Ectodermal cell (in vitro differentiated cells): ENCODE data around the gene IFITM10.

Experiments
- H3K27ac ChIP-seq: 2 replicates; pipeline ENCODE4 v1.7.0; 2013; ENCODE audit warnings: mild to moderate bottlenecking, low read depth, low read length; ENCODE audit not compliant: insufficient read depth, poor library complexity, severe bottlenecking
- H3K27me3 ChIP-seq: 2 replicates; pipeline ENCODE4 v1.7.0; 2013; ENCODE audit warnings: mild to moderate bottlenecking, low read length; ENCODE audit not compliant: insufficient read depth, control insufficient read depth, poor library complexity, severe bottlenecking
- H3K36me3 ChIP-seq: one replicate; pipeline ENCODE4 v1.7.0; 2013; ENCODE audit warnings: low read length; ENCODE audit not compliant: control insufficient read depth, insufficient read depth
- H3K4me1 ChIP-seq: one replicate; pipeline ENCODE4 v1.7.0; 2013; ENCODE audit warnings: low read length; ENCODE audit not compliant: control insufficient read depth, insufficient read depth
- H3K4me3 ChIP-seq: 2 replicates; pipeline ENCODE4 v1.7.0; 2013; ENCODE audit warnings: low read depth, low read length, control low read depth; ENCODE audit not compliant: insufficient read depth
- H3K9me3 ChIP-seq: 2 replicates; pipeline ENCODE4 v1.7.0; 2013; ENCODE audit warnings: mild to moderate bottlenecking, low read length, moderate library complexity; ENCODE audit not compliant: control insufficient read depth
- WGBS, 2 experiments: methylation state at CpG; one replicate each; pipeline ENCODE4 v1.1.7; 2013; ENCODE audit warnings: missing lambda C conversion rate in 2 of 2; 5-methylcytosine and 5-hydroxymethylcytosine counted together

IFITM10 gene

GRCh38 chr11:1762537-1763302 is 12.3 kb upstream of the IFITM10 start:
- Histone ChIP-seq H3K27me3 (no peaks in the 10 kb centered on the region), H3K4me1 (peaks cover 9% of the 10 kb centered on the region), H3K36me3 (no peaks in the 10 kb centered on the region), H3K4me3 (peak overlapping the region; percentile 91), H3K27ac (no peak overlapping the region), H3K9me3 (no peaks in the 10 kb centered on the region)
- WGBS, 2 experiments, result 68 to 73% methylated on average over 16 of the region's 16 CpGs

GRCh38 chr11:1761857-1762536 is 11.6 kb upstream of the IFITM10 start:
- peaks cover 9% of the 10 kb centered on the region for H3K4me1 ChIP-seq
- no peaks in the 10 kb centered on the region for H3K36me3 ChIP-seq
- no peak overlapping the region for H3K4me3 ChIP-seq
- 94 to 97% methylated on average over 12 of the region's 12 CpGs for WGBS, 2 experiments
- no peaks in the 10 kb centered on the region for H3K9me3 ChIP-seq
- no peak overlapping the region for H3K27ac ChIP-seq
- no peaks in the 10 kb centered on the region for H3K27me3 ChIP-seq

- Histone ChIP-seq H3K4me1 (peaks cover 9% of the 10 kb centered on the region), H3K27ac (no peak overlapping the region), H3K9me3 (no peaks in the 10 kb centered on the region), H3K4me3 (no peak overlapping the region), H3K27me3 (no peaks in the 10 kb centered on the region), H3K36me3 (no peaks in the 10 kb centered on the region)
- WGBS, 2 experiments, result 94 to 95% methylated on average over 28 of the region's 28 CpGs
Observed at GRCh38 chr11:1761110-1761856, 10.9 kb upstream of the IFITM10 start.

- Histone ChIP-seq H3K9me3 (no peaks in the 10 kb centered on the region), H3K4me3 (no peak overlapping the region), H3K27ac (no peak overlapping the region), H3K27me3 (no peaks in the 10 kb centered on the region), H3K4me1 (peaks cover 9% of the 10 kb centered on the region), H3K36me3 (no peaks in the 10 kb centered on the region)
- WGBS, 2 experiments, result 92 to 94% methylated on average over 23 of the region's 23 CpGs
Observed at GRCh38 chr11:1760351-1761109, 10.1 kb upstream of the IFITM10 start.

- 93 to 94% methylated on average over 5 of the region's 5 CpGs for WGBS, 2 experiments
- Histone ChIP-seq H3K4me3 (no peak overlapping the region), H3K4me1 (peaks cover 9% of the 10 kb centered on the region), H3K9me3 (no peaks in the 10 kb centered on the region), H3K27me3 (no peaks in the 10 kb centered on the region), H3K27ac (no peak overlapping the region), H3K36me3 (peaks cover 3% of the 10 kb centered on the region)
Observed at GRCh38 chr11:1759851-1760220, 9.4 kb upstream of the IFITM10 start.

- Histone ChIP-seq H3K27me3 (no peaks in the 10 kb centered on the region), H3K27ac (no peak overlapping the region), H3K36me3 (peaks cover 3% of the 10 kb centered on the region)
Observed at GRCh38 chr11:1759151-1759850, 8.9 kb upstream of the IFITM10 start.

GRCh38 chr11:1758611-1759150 is 8.3 kb upstream of the IFITM10 start:
- H3K27ac ChIP-seq, result no peak overlapping the region
- no peaks in the 10 kb centered on the region for H3K27me3 ChIP-seq
- H3K4me1 ChIP-seq, result peaks cover 9% of the 10 kb centered on the region
- no peak overlapping the region for H3K4me3 ChIP-seq
- no peaks in the 10 kb centered on the region for H3K9me3 ChIP-seq
- WGBS, 2 experiments, result 94 to 95% methylated on average over 21 of the region's 21 CpGs
- peaks cover 3% of the 10 kb centered on the region for H3K36me3 ChIP-seq

More at GRCh38 chr11:1759151-1759850, 8.9 kb upstream of the IFITM10 start:
- Histone ChIP-seq H3K9me3 (no peaks in the 10 kb centered on the region), H3K4me3 (no peak overlapping the region), H3K4me1 (peaks cover 9% of the 10 kb centered on the region)
- 94 to 95% methylated on average over 23 of the region's 23 CpGs for whole genome bisulfite sequencing, 2 experiments

- Histone ChIP-seq H3K4me3 (no peak overlapping the region), H3K4me1 (peaks cover 8% of the 10 kb centered on the region), H3K9me3 (no peaks in the 10 kb centered on the region), H3K27me3 (no peaks in the 10 kb centered on the region), H3K36me3 (peaks cover 3% of the 10 kb centered on the region), H3K27ac (no peak overlapping the region)
- WGBS, 2 experiments, result 86 to 87% methylated on average over 17 of the region's 17 CpGs
Observed at GRCh38 chr11:1757861-1758610, 7.6 kb upstream of the IFITM10 start.
